Fibroblast of gingiva (primary cell): ENCODE data around the gene RABL6.
"Not testable (repeated sequence)": the region's sequence is repeated elsewhere in the genome, so short reads cannot be mapped to it uniquely, and the experiment has no call there.

Experiments used
- DNase-seq: peaks from one replicate; pipeline ENCODE4 v3.0.0-alpha.2; 2011; ENCODE audit warnings: low read depth

The RABL6 gene

GRCh38 chr9:136881691-136882108 is 74.0 kb downstream of the RABL6 start:
- no peak for DNase-seq

GRCh38 chr9:136882109-136882946 is 74.6 kb downstream of the RABL6 start:
- DNase-seq = peak; percentile 56

- DNase-seq = not testable (repeated sequence)
These were observed 75.2 kb downstream of the RABL6 start for GRCh38 chr9:136882947-136883283.

DNA sequence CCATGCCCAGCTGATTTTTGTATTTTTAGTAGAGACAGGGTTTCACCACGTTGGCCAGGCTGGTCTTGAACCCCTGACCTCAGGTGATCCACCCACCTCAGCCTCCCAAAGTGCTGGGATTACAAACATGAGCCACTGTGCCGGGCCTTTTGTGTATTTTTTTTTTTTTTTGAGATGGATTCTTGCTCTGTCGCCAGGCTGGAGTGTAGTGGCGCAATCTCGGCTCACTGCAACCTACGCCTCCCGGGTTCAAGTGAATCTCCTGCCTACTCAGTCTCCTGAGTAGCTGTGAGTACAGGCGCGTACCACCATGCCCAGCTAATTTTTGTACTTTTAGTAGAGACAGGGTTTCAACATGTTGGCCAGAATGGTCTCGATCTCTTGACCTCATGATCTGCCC is 75.9 kb downstream of the RABL6 start:
- not testable (repeated sequence) for DNase-seq

DNA sequence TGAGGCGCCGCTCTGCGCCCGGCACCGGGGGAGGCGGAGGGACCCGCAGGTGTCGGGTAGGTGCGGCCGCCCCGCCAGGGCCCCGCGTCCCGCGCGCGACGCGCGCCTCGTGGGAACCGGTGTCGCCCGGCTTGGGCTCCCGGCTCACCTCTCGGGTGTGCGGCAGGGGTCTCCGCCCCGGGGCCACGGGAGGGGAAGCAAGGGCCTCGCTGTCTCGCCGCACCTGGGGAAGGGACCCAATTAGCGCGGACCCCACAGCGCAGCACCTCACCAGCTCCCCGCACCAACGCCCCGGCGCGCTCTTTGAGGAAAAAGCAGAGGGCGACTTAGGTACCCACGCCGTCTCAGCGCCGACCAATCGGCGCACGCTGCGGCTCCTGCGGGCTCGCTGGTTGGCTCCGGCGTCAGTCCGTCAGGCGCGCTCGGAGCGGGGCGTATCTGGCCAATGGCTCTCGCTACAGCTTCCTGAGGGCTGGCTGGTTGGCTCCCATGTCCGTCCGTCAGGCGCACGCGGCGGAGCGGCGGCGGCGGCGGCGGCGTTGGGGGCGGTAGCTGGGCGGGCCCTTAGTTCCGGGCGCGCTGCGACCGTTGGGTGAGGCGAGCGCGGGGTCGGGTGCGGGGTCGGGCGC is 78.3 kb downstream of the RABL6 start, which contains the start of gene TRAF2:
TRAF2 (plus strand) TSS at position 567 of the 629 bp plus-strand sequence. CDS start 12,225 bp downstream, outside the sequence.
- peak; percentile 100 for DNase-seq

- peak; percentile 22 for DNase-seq
These were observed 79.2 kb downstream of the RABL6 start for GRCh38 chr9:136886610-136887597.

DNA sequence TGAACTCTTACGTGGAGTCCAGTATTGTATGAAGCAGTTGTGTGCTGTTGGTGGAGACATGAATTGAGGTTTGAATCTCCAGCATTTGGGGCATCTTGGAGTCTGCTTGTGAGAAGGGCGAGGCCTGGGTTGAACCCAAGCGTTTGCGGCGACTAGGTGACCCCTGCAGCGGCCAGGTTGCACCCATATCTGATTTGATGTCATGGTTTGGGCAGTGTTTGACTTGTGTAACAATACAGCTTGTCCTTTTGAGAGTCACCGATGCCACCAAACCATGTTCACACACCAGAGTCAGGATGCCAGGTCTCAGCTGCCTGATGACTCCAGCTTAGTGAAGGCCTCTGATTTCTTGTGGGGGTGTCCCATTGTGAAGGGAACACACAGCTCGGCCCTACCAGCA is 80.7 kb downstream of the RABL6 start:
- DNase-seq = no peak

- DNase-seq = no peak
These were observed 82.1 kb downstream of the RABL6 start for GRCh38 chr9:136889858-136890257.

GRCh38 chr9:136890661-136891060 is 82.9 kb downstream of the RABL6 start:
- DNase-seq = no peak
